Lower leg skin (tissue), 4 donors: ENCODE measurements around the gene LRSAM1. TPM values are rescaled to one million over a fixed set of nuclear protein-coding genes. Genes with fewer than 3 reads are reported as not detected.
"Not testable (repeated sequence)": the region's sequence is repeated elsewhere in the genome, so short reads cannot be mapped to it uniquely, and the experiment has no call there.

Experiments
- DNase-seq, 2 donors: peaks; one replicate each; pipeline ENCODE4 v3.0.0-alpha.2; 2019; ENCODE audit warnings: low spot score in 2 of 2
- H3K4me3 ChIP-seq: fragments of 200-600 bp; sonication (generic); 2 replicates; pipeline ENCODE4 v1.5.1; 2017; ENCODE audit warnings: mild to moderate bottlenecking, low read depth; ENCODE audit not compliant: poor library complexity, severe bottlenecking
- POLR2A ChIP-seq, 2 donors: fragments of 450-650 bp; IDR thresholded peaks; one replicate each; pipeline ENCODE4 v1.6.1; 2016 to 2017; ENCODE audit warnings: antibody characterized with exemption in 2 of 2, mild to moderate bottlenecking in 1 of 2, moderate library complexity in 1 of 2
- WGBS, 2 donors: methylation state at CpG; one replicate each; pipeline ENCODE4 v1.1.5; 2018; 5-methylcytosine and 5-hydroxymethylcytosine counted together
- intact Hi-C: fragments of 100-400 bp; cut with DNase I; formaldehyde crosslinking; loops from one replicate; pipeline ENCODE4 v1.15.0; 2023; ENCODE audit warnings: low total_unique reads
- total RNA-seq, 4 donors: library from RNA; depleted of rRNA; stranded (reverse); fragments of >200 nt; gene quantifications; one replicate each; pipeline ENCODE4 v1.1.0, GENCODE V29; 2016
- TF ChIP-seq, protein P1 (sequence below), 3 donors: fragments of 450-650 bp; IDR thresholded peaks; one replicate each; pipeline ENCODE4 v1.5.1; 2016; ENCODE audit warnings: antibody characterized with exemption in 3 of 3, mild to moderate bottlenecking in 3 of 3, moderate library complexity in 2 of 3

LRSAM1 gene
- total RNA-seq, 4 donors from 2014 or later: 37.9 to 47.9 (median 41.9) TPM

DNA sequence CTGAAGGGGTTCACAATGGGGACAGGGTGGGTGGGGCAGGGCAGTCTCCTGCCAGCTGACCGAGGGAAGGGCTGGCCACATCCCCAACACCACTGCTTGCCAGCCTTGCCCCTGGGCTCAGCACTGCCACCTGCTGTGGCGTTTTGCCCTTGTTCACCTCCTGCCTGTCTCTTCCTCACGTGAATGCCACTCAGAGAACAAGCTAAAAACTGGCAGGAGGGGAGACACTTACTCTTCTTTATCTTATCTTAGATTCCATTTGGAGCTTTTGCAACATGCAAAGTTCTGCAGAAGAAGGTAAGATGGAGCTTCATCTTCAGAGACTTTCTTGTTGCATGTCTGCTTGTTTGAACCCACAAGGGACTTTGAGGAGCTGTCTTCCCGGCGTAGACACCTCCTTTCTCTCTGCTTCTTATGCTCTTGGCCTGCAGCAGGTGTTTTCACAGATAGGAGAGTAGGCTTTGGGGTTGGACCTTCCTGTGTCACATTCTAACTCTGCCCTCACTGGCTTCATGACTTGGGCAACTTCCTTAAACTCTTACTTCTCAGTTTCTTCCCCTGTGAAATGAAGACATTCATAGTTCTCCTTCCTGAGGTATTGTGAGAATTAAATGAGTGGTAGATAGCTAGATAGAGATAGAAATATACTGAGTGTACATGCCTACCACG is 4.1 kb downstream of the LRSAM1 start:
- DNase-seq: no peak
- no peak overlapping the region for H3K4me3 ChIP-seq
- intact Hi-C loops: no loop called here
- no peak for TF ChIP-seq POLR2A (IDR thresholded peaks at IDR 0.05)
- TF ChIP-seq, protein P1, sequence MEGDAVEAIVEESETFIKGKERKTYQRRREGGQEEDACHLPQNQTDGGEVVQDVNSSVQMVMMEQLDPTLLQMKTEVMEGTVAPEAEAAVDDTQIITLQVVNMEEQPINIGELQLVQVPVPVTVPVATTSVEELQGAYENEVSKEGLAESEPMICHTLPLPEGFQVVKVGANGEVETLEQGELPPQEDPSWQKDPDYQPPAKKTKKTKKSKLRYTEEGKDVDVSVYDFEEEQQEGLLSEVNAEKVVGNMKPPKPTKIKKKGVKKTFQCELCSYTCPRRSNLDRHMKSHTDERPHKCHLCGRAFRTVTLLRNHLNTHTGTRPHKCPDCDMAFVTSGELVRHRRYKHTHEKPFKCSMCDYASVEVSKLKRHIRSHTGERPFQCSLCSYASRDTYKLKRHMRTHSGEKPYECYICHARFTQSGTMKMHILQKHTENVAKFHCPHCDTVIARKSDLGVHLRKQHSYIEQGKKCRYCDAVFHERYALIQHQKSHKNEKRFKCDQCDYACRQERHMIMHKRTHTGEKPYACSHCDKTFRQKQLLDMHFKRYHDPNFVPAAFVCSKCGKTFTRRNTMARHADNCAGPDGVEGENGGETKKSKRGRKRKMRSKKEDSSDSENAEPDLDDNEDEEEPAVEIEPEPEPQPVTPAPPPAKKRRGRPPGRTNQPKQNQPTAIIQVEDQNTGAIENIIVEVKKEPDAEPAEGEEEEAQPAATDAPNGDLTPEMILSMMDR (IDR thresholded peaks at IDR 0.05): no peak
- WGBS, 2 donors: 54 to 58% methylated on average over 6 of the region's 6 CpGs

DNA sequence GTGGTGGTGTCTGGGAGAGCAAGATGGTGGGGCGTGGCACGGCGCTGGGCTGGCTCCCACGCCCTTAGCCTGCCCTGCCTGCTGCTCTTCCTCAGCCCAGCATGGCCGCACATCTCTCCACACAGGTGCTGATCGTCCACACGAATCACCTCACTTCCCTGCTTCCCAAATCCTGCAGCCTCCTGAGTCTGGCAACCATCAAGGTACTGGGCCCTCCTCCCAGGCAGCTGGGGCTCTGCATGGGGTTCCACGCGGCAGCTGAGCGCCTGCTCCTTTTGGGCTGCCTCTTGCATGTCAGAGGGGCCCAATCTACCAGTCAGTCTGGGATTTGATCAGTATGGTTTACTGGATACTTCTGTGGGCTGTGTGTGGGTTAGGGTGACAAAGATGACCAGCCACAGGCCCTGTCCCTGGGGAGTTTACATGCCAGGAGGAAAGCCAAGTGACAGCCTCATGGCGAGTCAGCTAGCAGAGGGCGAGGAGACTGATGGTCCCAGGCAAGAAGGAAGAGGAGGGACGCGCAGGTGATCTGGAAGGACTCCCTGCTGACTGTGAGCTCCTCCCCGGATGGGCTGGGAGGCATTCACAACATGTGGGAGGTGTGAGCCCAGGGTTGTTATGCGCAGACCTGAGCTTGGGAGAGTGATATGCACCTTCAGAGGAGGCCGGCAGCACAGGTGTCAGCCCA is 6.0 kb downstream of the LRSAM1 start:
- H3K4me3 ChIP-seq: no peak overlapping the region
- 86 to 95% methylated on average over 17 of the region's 17 CpGs for WGBS, 2 donors
- TF ChIP-seq, protein P1 (IDR thresholded peaks at IDR 0.05): no peak
- TF ChIP-seq POLR2A (IDR thresholded peaks at IDR 0.05): no peak
- no peak for DNase-seq
- intact Hi-C loops: no loop called here

DNA sequence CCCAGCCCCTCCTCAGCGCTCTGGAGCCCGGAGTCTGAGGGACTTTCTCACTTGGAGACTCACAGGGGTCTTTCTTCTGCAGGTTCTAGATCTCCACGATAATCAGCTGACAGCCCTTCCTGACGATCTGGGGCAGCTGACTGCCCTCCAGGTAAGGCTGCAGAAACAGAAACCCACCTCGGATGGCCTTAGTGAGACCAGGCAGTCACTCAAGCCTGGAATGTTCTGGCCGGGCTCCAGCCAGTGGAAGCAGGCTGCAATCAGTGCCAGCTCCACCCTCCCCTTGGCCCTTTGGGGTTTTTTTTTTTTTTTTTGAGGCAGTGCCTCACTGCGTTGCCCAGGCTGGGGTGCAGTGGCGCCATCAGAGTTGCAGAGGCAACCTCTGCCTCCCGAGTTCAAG is 7.6 kb downstream of the LRSAM1 start:
- WGBS, 2 donors: 80 to 91% methylated on average over 9 of the region's 9 CpGs
- intact Hi-C loops: no loop called here
- H3K4me3 ChIP-seq: no peak overlapping the region
- DNase-seq: no peak
- TF ChIP-seq POLR2A (IDR thresholded peaks at IDR 0.05): no peak
- TF ChIP-seq, protein P1 (IDR thresholded peaks at IDR 0.05): no peak

DNA sequence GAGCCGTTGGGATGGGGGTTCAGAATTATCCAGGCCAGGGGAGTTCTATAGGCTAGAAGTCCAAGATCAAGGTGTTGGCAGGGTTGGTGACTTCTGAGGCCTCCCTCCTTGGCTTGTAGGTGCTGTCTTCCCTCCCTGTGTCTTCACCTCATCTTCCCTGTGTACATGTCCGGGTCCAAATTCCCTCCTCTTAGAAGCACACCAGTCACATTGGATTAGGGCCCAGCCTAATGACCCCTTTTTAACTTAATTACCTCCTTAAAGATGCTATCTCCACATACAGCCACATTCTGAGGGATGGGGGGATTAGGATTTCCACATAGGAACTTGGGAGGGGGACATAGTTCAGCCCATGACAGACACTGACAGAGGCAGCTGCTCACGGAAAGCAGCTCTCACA is 12.1 kb downstream of the LRSAM1 start:
- TF ChIP-seq POLR2A (IDR thresholded peaks at IDR 0.05): no peak
- TF ChIP-seq, protein P1 (IDR thresholded peaks at IDR 0.05): no peak
- intact Hi-C loops: no loop called here
- no peak overlapping the region for H3K4me3 ChIP-seq
- DNase-seq: no peak
- 88% methylated on average over 3 of the region's 3 CpGs for WGBS, 2 donors

DNA sequence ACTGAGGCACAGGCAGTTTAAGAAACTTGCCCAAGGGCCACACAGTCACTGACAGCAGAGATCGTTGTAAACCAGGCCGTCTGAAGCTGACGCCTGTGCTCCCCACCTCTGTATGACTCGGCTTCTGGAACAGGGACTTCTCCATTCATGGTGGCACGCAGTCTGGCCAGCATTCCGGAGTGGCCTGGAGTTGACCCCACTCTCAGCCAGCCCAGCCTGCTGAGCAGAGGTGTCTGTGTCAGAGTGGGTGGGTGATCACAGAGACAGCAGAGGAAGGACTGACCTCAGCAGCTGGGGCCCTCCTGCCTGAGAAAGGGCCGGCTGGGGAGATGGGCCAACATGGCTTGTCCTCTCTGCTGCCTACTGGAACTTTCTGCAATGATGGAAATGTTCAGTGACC is 12.6 kb downstream of the LRSAM1 start:
- 79 to 80% methylated on average over 6 to 7 of the region's 7 CpGs for WGBS, 2 donors
- TF ChIP-seq POLR2A (IDR thresholded peaks at IDR 0.05): no peak
- TF ChIP-seq, protein P1 (IDR thresholded peaks at IDR 0.05): no peak
- DNase-seq: no peak
- no peak overlapping the region for H3K4me3 ChIP-seq
- intact Hi-C loops: no loop called here

DNA sequence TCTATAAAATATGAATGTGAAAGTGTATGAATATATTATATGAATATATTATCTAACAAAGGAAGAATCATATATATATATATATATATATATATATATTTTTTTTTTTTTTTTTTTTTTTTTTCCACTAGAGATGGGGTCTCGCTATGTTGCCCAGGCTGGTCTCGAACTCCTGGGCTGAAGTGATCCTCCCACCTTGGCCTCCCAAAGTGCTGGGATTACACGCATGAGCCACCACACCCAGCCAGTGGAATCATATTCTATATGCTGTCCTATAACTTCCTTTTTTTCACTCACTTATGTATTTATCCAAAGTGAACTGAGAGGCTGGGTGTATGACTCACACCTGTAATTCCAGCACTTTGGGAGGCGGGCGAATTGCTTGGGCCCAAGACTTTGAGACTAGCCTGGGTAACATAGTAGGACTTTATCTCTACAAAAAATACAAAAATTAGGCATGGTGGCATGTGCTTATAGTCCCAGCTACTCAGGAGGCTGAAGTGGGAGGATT is 15.2 kb downstream of the LRSAM1 start:
- H3K4me3 ChIP-seq, intact Hi-C loops, DNase-seq: not testable (repeated sequence)
- 97 to 98% methylated on average over 5 of the region's 5 CpGs for WGBS, 2 donors
